Astrocyte of the cerebellum (primary cell): Measurements from ENCODE around the gene RPL22L1.

Source experiments
- DNase-seq: peaks from one replicate; pipeline ENCODE4 v3.0.0-alpha.2; 2011; ENCODE audit warnings: low read depth
- H3K4me3 ChIP-seq: 2 replicates; pipeline ENCODE4 v1.5.1; 2011; ENCODE audit warnings: mild to moderate bottlenecking, low read depth, low read length, moderate library complexity
- CTCF ChIP-seq: IDR thresholded peaks from 2 replicates; pipeline ENCODE4 v1.5.1; 2012; ENCODE audit warnings: low read length, low read depth, moderate library complexity, mild to moderate bottlenecking; ENCODE audit errors: missing control alignments
- in situ Hi-C: cut with HindIII; loops from 2 replicates; pipeline ENCODE4 v1.10.0; 2017; ENCODE audit warnings: low sequenced_read_pairs

RPL22L1 gene

DNA sequence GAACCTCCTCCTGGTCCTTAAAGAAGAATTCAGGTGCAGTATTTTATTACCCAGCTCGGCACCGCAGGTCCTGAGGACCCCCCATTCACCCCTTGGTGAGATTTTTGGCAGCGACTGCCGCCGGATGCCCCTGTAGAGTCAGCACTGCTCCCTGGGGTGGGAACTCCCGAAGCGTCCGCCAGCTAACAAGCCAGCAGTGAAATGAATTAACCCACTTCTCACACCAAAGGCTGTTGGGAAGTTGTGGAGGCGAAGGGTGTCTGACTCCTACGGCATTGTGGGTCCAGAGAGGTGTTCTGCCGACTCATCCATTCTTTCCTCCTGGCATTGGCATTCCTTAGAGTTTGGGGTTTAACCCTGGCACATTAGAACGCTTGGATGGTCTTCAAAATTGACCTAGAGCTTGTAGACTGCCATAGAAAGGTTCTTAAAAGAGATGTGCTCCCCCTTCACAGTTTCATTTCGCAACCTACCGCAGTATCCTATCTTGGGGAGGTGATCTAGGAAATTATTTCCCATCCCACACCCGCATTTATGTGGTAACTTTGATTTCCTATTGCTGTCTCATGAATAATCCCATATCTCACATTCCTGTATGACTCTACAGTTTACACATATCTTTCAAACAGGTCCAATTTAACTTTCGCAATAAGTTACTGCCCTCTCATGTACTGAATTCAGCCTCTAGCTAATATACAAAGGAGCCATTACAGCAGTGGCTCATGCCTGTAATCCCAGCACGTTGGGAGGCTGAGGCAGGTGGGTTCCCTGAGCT is 39.3 kb upstream of the RPL22L1 start:
- in situ Hi-C loops: no loop called here
- H3K4me3 ChIP-seq: peak overlapping the region; percentile 54
- DNase-seq: peak; percentile 54
- TF ChIP-seq CTCF: no peak

DNA sequence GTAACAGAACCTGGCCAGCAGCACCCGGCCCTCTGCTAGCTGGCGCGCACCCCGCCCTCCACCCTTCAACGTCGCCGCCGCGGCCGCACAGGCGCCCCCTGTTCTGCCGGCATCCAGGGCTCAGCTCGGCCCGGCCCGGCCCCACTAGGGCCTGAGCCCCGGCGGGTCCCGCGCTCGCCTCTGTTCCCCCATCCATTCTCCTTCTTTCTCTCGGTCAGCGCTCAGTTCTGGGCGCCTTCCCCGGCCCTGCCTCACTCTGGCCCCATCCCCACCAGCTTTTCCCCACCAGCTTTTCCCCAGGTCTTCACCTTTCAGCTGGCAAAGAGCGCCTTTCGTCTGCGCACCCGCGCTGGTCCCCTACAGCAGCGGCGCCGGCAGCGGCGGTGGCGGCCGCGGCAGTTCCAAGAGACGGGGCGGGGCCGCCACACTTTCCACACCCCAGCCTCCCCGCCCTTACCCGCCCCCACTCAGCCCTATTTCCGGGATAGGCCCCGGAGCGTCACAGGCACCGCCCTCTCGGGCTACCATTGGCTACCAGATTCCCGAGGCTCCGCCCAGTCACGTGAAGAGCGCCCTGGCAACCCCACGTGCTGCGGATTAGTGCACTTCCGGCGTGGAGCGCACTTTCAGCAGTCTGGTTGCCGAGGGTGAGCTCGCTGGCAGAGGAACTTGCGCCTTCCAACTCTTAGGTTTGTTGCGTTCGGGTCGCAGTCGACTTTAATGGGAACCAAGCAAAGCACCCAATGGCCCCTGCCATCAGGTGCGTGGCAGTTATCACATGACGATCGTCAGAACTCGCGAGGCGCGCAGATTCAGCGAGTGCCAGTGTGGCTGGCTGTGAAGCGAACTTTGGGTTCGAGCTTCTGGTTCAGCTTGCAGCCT is 38.5 kb upstream of the RPL22L1 start, which contains the start of gene EIF5A2:
Gene EIF5A2, minus strand, starts transcription at position 403 of the 882 bp plus-strand sequence. CDS start 831 bp downstream, outside the sequence.
- peak within 1 kb of the TSS; percentile 54 for H3K4me3 ChIP-seq
- DNase-seq: peak; percentile 88
- TF ChIP-seq CTCF: no peak
- in situ Hi-C loops: no loop called here

DNA sequence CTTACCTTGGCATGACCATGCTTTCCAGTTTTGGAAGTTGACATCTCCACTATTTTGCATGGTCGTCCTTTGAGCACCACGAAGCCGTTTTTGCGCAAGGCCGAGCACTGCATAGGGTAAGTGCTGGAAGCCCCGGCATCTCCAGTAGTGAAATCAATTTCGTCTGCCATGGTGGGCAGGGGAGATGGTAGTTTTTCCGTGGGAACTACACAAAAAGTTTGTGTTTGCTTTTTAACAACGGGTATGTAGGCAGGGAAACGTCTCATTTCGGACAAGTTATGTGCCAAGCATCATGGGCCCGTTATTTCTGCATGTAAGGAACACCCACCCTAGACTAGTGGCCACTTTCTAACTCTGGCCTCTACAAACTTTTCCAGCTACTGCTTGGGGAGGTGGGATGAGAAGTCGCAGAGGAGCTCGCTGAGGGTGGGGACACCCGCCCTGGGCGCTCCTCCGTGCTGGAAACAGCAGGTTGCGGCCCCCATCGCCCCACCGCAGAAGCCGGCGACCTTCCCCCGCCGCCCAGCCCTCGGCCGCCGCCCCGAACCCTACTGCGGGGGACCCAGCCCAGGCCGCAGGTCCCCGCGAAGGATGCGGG is 37.7 kb upstream of the RPL22L1 start:
- DNase-seq: no peak
- peak overlapping the region; percentile 54 for H3K4me3 ChIP-seq
- in situ Hi-C loops: no loop called here
- peak; percentile 7 for TF ChIP-seq CTCF

DNA sequence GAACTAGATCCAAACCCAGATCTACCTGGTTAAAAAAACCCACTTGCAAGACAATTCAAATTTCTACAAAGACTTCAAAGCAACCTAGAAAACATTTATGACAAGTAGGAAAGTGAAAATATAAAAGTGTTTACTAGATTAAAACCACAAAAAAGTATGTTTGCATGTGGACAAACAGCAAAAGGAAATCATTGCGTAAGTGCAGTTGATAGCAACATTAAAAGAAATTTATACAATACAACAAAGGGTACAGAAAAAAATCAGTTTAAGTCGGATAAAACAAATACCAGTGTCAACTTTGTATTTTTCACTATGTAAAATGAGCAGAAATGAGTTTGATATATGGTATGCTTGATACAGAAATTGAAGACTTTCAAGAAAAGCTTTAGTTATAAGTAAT is 35.9 kb upstream of the RPL22L1 start:
- in situ Hi-C loops: no loop called here
- DNase-seq: no peak
- no peak overlapping the region for H3K4me3 ChIP-seq
- TF ChIP-seq CTCF: no peak

GRCh38 chr3:170903123-170903522 is 33.1 kb upstream of the RPL22L1 start:
- no peak overlapping the region for H3K4me3 ChIP-seq
- no peak for DNase-seq
- in situ Hi-C loops: no loop called here
- no peak for TF ChIP-seq CTCF

- in situ Hi-C loops: no loop called here
- no peak for TF ChIP-seq CTCF
- H3K4me3 ChIP-seq: no peak overlapping the region
- no peak for DNase-seq
Measured at GRCh38 chr3:170899455-170899854, 29.5 kb upstream of the RPL22L1 start.
